ENCODE data around the gene XYLT2. TPM values are rescaled to one million over a fixed set of nuclear protein-coding genes. Genes with fewer than 3 reads are reported as not detected.

XYLT2 gene
- total RNA-seq, 4 donors from 2014 or later = 7.2 to 28.8 (median 12.5) TPM

DNA sequence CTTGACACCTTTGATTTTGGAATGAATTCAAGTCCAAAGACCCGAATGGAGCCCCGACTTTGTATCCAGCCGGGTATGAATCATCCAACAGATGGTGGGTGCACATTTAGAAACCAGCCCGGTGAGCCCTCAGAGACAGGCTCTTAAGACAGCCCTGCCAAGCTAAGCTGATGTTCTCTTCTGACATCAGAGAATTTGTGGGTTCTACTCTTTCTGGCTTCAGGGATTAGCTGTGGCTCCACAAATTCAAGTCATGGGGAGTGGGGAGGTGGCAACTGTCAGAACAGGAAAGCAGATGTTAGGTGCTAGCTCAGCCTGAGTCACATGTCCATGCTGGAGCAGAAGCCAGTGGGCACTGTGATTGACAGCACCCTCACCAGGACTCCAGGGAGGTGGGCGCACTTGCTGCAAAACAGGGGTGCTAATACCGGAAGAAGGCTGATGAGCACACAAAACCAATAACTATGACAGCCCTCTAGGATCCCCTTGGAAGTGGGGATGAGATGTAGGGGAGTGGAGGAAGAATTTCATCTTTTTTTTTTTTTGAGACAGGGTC, 31.4 kb upstream of the XYLT2 start:
- no peak for TF ChIP-seq CTCF (IDR thresholded peaks at IDR 0.05; ENCODE audit: low read depth)

DNA sequence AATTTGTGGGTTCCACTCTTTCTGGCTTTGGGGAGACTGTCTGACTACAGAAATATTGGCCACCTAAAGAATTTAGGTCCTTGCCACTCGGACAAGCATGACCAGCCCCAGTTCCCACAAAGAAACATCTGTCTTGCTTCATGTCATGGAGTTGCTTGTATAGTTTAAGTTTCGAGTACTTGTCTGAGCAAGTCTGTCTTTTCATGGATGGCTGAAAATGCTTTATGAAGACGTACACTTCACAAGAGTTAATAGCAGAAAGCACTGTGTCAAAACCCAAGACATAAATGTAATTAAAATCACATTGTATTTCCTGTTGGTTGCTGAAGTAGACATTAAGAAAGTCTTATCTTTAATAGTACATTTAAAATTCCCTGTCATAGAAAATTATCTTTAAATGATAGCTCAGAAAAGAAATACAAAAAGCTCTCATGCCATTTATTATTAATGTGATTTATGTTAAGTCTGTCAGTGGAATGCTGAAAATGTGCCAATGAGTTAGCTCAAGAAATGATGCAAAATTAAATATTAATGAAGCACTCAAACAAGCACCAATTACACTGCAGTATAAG, 29.8 kb upstream of the XYLT2 start:
- TF ChIP-seq CTCF (IDR thresholded peaks at IDR 0.05; ENCODE audit: low read depth) = no peak

DNA sequence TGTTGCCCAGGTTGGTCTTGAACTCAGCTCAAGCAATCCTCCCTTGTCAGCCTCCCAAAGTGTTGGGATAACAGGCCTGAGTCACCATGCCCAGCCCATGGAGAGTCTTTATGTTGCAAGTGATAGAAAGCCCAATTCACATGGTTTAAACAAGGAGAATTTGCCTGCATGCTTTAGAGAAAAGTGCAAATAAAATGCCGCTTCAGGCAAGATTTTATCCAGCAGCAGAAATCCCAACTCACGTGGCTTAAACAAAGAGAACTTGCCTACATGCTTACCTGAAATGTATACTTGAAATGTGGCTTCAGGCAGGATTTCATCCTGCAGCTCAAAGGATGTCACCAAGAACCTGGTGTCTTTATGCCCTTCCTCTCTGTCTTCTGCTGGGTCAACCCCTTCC, 28.8 kb upstream of the XYLT2 start:
- TF ChIP-seq CTCF (IDR thresholded peaks at IDR 0.05; ENCODE audit: low read depth) = no peak

DNA sequence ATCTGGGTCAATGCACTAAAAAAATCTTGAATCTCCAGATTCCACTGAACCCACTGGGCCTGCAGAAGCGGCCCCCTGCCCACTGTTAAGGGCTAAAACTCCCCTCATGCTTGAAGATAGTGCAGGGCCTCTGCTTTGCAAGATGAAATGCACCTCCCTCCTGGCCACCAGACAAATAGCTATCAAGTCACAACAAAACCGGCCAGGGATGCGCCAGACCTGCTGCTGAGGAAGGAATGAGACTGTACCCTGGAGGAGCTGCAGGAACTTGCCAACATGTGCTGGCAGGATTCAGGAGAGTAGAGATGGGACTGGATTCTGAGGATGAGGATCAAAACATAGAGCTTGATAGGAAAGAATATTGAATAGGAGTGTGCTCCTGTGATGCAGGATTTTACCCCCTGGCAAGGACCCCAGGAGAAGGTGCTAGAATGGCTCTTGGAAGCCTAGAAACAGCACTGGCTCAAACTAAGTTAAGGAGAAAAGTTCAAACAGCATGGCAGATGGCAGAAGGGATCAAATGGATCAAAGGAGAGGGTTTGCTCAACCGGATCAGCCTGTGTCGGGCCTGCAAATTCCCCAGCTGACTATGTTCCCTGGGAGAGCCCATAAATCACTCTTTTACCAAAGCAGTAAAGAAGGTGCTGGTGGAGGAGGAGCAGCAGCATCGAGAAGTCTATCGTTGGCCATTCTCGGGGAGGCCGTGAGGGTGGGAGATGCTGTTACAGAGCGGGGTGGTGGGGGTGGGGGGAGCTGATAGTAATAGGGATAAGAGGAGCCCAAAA, 27.2 kb upstream of the XYLT2 start:
- no peak for TF ChIP-seq CTCF (IDR thresholded peaks at IDR 0.05; ENCODE audit: low read depth)

GRCh38 chr17:50319306-50320004, 26.5 kb upstream of the XYLT2 start:
- TF ChIP-seq CTCF (IDR thresholded peaks at IDR 0.05; ENCODE audit: low read depth) = no peak

DNA sequence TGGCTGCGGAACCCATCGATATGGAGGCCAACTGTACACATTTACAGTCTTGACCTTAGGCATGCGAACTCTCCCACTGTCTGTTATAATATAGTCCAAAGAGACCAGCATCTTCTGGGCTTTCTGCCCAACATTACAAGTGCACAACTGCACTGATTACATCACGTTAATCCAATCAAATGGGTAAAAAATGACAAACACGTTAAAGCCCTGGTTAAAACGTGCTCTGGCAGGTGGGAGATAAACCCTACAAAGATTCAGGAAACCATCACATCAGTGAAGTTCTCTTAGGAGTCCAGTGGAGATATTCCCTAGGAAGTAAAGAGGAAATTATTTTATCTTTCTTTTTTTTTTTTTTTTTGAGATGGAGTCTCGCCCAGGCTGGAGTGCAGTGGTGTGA, 23.7 kb upstream of the XYLT2 start:
- TF ChIP-seq CTCF (IDR thresholded peaks at IDR 0.05; ENCODE audit: low read depth) = no peak

- TF ChIP-seq CTCF (IDR thresholded peaks at IDR 0.05; ENCODE audit: low read depth) = no peak
These were observed 22.9 kb upstream of the XYLT2 start for GRCh38 chr17:50323060-50323459.

Data from subcutaneous adipose tissue (tissue), 4 donors.